Dedifferentiated amniotic fluid mesenchymal stem cell (primary cell): ENCODE data around the gene NINJ1.

Experiments used
- DNase-seq: peaks from one replicate; pipeline ENCODE4 v3.0.0-alpha.2; 2016; ENCODE audit errors: extremely low spot score

The NINJ1 gene

DNA sequence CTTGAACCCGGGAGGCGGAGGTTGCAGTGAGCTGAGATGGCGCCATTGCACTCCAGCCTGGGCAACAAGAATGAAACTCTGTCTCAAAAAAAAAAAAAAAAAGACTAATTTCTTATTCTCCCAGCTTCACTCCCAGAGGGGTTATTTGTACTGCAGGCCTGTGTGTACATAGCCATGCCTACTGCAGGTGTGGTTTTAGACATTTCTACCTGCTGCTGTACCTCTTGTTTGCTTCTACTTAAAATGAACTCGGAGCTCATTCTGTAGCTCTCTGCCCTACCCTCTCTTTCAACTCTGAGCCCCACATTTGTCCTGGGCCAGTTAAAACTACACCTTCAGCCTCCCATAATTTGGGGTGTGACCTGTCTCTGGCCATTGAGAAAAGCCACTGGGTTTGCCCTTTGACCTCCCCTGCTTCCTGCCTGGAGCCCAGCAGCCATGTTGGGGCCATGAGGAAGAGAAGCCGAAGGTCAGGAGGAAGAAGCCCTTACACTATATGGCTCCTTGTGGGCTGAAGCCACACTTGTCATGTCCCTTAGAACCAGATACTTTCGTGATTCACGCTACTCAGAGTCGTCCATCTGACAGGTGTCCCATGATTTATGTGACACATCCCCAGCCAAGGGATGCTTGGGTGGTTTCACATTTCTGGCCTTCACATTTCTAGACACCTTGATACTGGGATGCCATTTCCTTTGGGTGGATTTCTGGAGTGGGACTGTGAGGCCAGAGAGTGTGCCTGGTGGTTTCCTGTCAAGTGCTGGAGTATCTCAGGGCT lies 47.4 kb downstream of the NINJ1 start:
- DNase-seq, result no peak

DNA sequence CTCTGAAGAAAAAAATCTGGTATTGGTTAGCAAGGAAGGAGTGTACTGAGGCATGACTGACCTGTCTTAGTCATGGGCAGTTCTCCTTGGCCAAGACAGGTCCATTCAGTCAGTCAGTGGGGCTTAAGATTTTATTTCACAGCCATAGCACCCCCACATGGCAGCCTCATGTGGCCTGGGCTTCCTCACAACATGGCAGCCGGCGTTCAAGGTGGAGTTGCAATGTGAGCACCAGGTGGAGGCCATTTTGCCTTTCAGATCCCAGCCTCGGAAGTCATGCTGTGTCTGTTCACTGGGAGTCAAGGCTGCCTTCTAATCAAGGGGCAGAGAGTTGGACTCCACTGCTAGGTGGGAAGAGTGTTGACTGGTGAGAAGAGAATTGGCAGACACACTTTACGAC lies 48.4 kb downstream of the NINJ1 start:
- no peak for DNase-seq

DNA sequence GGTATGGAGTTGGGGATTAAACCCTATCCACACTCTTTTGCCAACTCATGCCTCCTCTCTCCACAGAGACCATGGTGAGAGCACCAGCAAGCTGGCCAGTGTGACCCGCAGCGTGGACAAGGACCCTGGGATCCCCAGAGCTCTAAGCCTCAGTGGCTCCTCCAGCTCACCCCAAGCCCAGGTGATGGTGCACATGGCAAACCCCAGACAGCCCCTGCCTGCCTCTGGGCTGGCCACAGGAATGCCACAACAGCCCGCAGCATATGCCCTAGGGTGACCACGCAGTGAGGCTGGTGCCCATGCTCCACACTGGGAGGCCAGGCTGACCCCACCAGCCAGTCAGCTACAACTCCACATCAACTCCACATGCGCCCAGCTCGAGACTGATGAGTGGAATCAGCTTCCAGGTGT lies 49.6 kb downstream of the NINJ1 start:
- no peak for DNase-seq

DNA sequence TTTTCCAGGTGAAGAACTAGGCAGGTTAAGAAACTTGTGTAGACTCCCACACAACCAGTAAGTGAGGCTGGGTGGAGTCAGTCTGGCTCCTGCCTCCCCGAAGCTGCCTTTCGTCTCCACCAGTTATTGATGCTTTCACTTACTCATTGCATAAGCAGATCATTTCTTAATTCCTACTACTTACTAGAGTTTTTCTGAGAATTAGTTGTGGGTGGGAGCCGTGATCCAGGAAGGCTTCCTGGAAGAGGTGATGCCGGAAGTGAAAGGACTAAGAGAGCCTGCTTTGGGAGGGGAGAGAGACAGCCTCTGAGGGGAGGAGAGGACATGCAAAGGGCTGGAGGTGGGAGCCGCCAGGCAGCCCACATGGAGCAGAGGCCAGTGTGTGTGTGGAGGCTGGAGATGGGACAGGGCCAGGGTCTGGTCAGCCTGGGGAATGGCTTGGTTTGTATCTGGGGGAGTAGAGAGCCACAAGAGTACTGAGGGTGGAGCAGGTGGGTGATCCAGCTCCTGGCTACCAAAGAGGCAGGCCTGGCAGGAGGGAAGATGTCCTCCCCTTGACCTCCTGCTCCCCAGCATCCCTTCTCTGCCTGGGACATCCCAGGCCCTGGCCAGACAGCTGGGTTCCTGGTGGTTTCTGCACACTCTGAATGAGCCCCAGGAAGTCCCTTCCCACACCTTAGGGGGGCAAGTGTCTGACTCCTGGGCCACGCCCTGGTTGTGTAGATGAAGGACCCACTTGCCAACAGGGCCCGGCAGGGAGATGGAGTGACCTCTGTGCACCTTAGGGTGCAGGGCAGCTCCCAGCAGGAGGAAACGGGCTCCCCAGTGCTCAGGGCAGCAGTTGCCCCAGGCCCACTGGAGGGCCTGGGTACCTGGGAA lies 50.2 kb downstream of the NINJ1 start:
- DNase-seq, result no peak

DNA sequence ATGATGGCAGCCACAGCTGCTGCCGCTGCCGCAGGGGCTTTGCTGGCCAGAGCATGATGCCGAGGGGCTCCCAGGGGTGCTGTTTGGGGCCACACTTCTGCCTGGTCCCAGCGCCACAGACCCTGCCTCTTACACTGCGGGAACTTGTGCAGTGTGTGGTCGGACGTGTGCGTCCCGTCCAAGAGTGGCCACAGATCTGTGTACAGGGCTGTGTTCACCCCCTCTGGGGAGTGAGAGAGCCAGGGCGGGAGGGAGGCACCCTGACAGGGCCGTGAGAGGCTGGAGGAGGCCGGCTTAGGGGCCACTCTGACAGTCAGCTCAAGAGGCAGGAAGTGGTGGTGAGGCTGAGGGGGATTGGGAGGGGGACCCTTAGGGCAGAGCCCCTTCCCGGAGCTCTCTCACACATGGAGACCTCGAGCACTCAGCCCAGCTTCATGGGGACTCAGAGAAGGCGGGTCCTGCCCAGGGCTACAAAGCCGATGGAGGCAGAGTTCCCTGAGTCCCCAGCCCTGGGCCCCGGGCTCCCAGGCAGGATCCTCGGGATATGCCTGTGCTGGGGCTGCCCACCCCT lies 51.1 kb downstream of the NINJ1 start:
- no peak for DNase-seq

DNA sequence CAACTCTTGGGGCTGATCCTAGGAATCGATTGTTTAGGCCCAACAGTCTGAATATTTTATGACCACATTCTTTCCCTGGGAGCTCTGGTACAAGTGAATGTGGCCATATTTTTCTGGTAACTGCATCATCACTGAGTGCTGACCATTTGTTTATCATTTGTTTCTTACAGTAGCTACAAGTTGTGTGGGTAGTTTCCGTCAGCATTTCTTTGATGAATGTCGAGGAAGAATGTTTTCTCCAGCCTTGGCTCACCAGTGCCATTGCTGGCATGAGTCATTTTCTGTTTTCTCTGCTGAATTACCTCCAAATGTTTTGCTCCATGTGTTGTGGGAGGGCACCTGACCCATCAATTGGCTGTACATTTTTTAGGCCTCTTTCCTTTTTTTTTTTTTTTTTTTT lies 52.1 kb downstream of the NINJ1 start:
- DNase-seq, result no peak

DNA sequence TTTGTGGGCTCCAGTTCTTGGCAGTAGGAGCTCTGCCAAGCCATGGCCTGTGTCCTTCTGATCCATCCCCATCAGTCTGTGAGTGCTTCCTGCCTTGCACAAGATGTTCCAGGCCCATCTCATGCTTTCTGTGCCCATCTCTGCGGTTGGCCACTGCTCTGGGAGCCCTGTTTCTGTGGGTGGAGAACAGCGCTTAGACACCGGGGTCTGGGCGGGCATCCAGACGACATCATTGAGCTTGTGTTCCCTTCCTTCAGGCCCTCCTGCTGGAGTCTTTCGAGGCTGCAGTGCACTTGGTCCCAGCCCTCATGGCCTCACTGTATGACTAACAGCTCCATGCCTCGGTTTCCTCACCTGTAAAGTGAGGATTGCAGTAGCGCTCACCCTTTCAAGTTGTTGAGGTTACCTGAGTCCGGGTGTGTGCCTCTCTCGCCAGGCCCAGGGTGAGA lies 52.9 kb downstream of the NINJ1 start:
- no peak for DNase-seq

DNA sequence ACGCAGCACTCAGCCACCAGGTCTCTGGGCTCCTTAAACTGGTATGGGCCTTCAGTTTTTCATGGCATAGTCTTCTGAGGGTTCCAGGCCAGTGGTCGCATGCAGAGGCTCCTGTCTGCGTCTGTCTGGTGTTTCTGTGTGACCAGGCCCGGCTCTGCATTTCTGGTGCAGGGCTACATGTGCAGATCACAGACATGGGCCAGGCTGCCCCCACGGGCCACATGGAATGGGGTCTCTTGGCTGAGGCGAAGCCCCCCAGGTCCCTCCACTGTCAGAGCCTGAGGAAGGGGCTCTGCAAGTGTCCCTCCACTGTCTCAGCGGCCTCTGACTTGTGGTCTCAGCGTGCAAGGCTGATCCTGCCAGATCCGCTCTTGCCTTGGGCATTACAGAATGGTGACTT lies 53.6 kb downstream of the NINJ1 start:
- no peak for DNase-seq

DNA sequence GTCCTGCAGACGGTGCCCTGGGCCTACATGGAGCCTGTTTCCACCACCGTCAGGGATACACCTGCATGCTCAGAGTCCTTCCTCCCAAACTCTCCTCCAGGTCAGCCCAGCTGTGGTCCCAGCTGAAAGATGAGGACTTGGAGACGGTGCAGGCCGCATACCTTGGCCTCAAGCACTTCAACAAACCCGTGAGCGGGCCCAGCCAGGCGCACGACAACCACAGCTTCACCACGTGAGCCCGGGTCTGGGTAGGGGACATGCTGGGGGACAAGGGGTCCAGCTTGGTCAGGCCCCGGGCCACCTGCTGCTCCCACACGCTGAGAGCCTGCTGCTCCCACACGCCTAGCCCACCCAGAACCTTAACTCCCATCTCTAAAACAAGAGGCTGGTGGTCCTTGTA lies 54.7 kb downstream of the NINJ1 start:
- DNase-seq, result no peak

DNA sequence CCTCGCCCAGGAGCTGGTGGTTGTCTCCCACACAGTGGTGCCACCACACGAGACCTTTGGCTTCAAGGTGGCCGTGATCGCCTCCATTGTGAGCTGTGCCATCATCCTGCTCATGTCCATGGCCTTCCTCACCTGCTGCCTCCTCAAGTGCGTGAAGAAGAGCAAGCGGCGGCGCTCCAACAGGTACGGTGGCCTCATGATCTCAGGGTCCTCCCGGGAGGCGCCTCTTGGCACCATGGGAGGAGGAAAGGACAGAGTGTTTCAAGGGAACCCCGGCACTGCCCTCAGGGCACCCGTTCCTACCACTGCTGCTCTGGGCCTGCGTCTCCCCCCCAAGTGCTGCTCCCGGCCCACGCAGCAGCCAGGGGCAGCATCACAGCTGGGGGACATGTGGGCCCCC lies 56.2 kb downstream of the NINJ1 start:
- no peak for DNase-seq

DNA sequence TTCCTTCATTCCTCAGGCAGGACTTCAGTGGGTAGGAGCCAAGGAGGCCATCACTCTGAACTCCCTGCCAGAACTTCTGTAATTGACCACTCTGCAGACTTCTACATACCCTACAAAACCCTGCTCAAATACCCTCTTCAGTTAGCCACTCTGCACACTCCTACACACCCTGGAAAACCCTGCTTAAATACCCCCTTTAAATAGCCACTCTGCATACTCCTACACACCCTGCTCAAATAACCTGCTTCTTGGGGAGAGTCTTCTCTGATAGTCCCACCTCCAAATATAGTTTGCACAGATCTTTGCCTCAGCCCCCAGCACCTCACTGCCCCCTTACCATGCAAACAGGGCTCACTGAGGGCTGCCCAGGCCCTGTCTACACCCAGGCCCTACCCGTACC lies 56.7 kb downstream of the NINJ1 start:
- DNase-seq, result no peak

DNA sequence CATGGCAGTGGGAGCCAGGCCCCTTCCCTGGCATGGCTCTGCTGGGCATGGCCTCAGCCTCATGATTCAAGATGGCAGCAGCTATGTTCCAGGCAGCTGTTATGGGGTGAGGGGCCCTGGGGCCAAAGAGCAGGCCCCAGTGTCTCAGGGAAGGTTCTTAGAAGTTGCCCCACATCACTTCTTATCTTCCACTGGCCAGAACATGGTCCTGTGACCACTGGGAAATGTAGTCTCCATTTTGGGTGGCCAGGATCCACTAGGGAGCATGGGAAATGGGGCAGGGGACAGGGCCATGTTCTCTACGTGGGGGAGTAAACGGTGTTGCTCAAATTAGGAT lies 57.3 kb downstream of the NINJ1 start:
- no peak for DNase-seq

DNA sequence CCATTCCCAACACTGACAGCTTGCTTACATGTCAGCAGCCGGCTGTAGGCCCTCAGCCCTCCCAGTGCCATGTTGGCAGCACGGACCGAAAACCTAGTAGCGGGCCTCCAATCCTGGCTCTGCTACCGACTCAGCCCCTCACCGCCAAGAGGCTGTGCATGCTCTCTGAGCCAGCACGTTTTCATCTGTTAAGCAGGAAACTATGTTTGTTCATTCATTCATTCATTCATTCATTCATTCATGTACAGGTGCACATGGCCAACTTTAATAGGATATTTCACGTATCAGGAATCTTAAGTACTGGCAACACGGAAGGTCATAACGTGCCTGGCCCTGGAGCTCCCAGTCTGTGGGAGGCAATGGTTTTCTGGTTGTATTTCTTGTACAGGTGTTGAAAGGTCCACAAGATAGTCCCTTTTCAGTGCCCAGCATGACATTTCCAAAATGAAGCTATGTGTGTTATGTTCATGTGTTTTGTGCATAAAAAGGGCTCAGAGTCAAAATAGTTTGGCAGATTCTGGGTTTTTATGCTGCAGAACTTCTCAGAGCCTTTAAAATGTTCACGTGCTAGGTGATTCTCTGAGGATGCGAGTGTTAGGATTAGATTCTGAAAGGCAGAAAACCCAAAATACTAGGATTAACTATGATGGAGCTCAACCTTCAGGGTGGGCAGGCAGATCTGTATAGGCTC lies 57.8 kb downstream of the NINJ1 start:
- no peak for DNase-seq

DNA sequence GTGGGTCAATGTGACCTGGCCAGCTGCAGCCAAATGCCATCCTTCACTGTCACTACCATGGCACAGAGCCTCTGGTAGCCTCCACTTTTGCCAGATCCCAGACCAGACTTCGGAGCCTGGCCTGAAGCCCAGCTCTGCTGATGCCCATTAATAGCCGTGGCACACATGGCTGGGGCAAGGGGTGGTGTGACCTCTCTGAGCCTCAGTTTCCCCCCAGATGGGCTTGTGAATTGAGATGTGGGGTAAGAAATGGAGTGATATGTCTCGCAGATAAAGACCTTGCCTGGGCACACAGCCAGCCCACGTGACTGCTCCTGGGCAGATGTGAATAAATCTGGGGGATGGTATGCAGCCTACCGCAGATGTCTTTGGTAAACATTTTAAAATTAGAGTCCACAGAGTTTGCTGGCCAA lies 61.7 kb downstream of the NINJ1 start:
- no peak for DNase-seq
